Dermis lymphatic vessel endothelial cell (primary cell): Measurements from ENCODE around the gene USH2A. TPM values are rescaled to one million over a fixed set of nuclear protein-coding genes. Genes with fewer than 3 reads are reported as not detected.

Source experiments
- total RNA-seq: library from RNA; depleted of rRNA; stranded (reverse); fragments of >200 nt; gene quantifications from 2 replicates; pipeline ENCODE4 v1.2.1, GENCODE V29; 2014

The USH2A gene, protein sequence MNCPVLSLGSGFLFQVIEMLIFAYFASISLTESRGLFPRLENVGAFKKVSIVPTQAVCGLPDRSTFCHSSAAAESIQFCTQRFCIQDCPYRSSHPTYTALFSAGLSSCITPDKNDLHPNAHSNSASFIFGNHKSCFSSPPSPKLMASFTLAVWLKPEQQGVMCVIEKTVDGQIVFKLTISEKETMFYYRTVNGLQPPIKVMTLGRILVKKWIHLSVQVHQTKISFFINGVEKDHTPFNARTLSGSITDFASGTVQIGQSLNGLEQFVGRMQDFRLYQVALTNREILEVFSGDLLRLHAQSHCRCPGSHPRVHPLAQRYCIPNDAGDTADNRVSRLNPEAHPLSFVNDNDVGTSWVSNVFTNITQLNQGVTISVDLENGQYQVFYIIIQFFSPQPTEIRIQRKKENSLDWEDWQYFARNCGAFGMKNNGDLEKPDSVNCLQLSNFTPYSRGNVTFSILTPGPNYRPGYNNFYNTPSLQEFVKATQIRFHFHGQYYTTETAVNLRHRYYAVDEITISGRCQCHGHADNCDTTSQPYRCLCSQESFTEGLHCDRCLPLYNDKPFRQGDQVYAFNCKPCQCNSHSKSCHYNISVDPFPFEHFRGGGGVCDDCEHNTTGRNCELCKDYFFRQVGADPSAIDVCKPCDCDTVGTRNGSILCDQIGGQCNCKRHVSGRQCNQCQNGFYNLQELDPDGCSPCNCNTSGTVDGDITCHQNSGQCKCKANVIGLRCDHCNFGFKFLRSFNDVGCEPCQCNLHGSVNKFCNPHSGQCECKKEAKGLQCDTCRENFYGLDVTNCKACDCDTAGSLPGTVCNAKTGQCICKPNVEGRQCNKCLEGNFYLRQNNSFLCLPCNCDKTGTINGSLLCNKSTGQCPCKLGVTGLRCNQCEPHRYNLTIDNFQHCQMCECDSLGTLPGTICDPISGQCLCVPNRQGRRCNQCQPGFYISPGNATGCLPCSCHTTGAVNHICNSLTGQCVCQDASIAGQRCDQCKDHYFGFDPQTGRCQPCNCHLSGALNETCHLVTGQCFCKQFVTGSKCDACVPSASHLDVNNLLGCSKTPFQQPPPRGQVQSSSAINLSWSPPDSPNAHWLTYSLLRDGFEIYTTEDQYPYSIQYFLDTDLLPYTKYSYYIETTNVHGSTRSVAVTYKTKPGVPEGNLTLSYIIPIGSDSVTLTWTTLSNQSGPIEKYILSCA (N-terminal part only)
- not detected in 2 replicates for total RNA-seq

DNA sequence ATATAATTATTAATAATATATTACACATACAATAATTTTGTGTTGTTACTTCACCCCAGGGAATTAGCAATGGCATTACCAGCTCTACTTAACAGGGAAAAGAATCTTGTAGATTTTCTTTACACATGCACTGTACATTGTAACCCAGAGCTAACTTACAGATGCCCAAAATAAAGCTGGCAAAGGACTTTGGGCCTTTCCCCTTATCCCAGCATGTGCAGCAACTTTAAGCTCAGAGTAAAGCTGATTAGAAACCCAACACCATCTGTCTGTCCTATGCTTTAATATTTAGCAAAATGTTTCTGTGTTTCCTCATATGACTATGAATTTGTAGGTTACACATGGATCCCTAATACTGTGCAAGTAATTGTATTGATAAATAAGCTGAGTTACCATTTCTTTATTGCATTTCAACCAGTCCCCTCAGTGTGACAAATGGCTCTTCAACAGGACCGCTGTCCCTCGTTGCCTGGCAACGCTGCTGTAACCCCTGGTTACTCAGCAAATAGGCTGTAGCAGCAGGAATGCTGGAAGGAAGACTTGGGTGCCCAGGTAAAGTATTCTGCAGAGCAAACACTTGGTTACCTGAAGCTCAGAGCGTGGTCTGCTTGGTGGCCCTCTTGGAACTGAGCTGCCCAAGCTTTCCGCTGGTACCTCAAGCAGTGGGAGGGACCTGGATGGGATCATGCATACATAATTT lies at the start of gene USH2A:
USH2A (minus strand) TSS at position 628 of the 700 bp plus-strand sequence. CDS start 1,112 bp downstream, outside the sequence.

